Upper lobe of left lung (tissue), 6 donors: ENCODE measurements around the gene BMP7. TPM values are rescaled to one million over a fixed set of nuclear protein-coding genes. Genes with fewer than 3 reads are reported as not detected.

ENCODE experiments used
- ATAC-seq, 2 donors: fragments of 200-7000 bp; cut with Tn5 transposase; one replicate each; pipeline ENCODE4 v1.9.1; 2022; ENCODE audit warnings: mild to moderate bottlenecking in 2 of 2, moderate library complexity in 2 of 2; ENCODE audit not compliant: low FRiP score in 2 of 2
- DNase-seq, 2 donors: peaks; one replicate each; pipeline ENCODE4 v3.0.0-alpha.2; 2019 to 2020
- H3K27ac ChIP-seq, 4 donors: fragments of 200-600 bp; sonication (generic); one replicate each; pipeline ENCODE4 v1.5.1; 2016 to 2019
- H3K27me3 ChIP-seq, 4 donors: fragments of 200-600 bp; sonication (generic); one replicate each; pipeline ENCODE4 v1.5.1; 2017 to 2019
- H3K36me3 ChIP-seq, 4 donors: fragments of 200-600 bp; sonication (generic); one replicate each; pipeline ENCODE4 v1.5.1; 2016 to 2019
- H3K4me1 ChIP-seq, 4 donors: fragments of 200-600 bp; sonication (generic); one replicate each; pipeline ENCODE4 v1.5.1; 2018 to 2019
- H3K4me3 ChIP-seq, 4 donors: fragments of 200-600 bp; sonication (generic); one replicate each; pipeline ENCODE4 v1.5.1; 2017 to 2019; ENCODE audit warnings: mild to moderate bottlenecking in 2 of 4, moderate library complexity in 1 of 4
- H3K9me3 ChIP-seq, 4 donors: fragments of 200-600 bp; sonication (generic); one replicate each; pipeline ENCODE4 v1.5.1; 2018 to 2019
- EP300 ChIP-seq, 4 donors: sonication (generic); formaldehyde crosslinking; IDR thresholded peaks; one replicate each; pipeline ENCODE4 v1.5.1; 2017; ENCODE audit warnings: antibody characterized with exemption in 4 of 4, control low read depth in 2 of 4
- POLR2A ChIP-seq, 4 donors: fragments of 450-650 bp; IDR thresholded peaks; one replicate each; pipeline ENCODE4 v1.5.1; 2016 to 2017; ENCODE audit warnings: antibody characterized with exemption in 4 of 4, mild to moderate bottlenecking in 2 of 4
- POLR2AphosphoS5 ChIP-seq, 2 donors: sonication (generic); formaldehyde crosslinking; IDR thresholded peaks; one replicate each; pipeline ENCODE4 v1.5.1; 2017; ENCODE audit warnings: antibody characterized with exemption in 2 of 2
- WGBS, 2 donors: methylation state at CpG; one replicate each; pipeline ENCODE4 v1.1.5; 2017 to 2018; 5-methylcytosine and 5-hydroxymethylcytosine counted together
- total RNA-seq, 6 donors: library from RNA; depleted of rRNA in 4 of 6; stranded (reverse); fragments of >200 nt in 4 of 6; gene quantifications; one replicate each; pipeline versions ENCODE4 v1.1.0 to v1.2.1, GENCODE V29; 2016 to 2021
- TF ChIP-seq, protein P1 (sequence below), 6 experiments: fragments of 450-650 bp in 4 of 6; fragments of 200-600 bp in 2 of 6; sonication (generic) in 2 of 6; IDR thresholded peaks; one replicate each; pipeline ENCODE4 v1.5.1; 2016 to 2019; ENCODE audit warnings: antibody characterized with exemption in 6 of 6
- donor health status: DM: no; HTN: no; CAD: no; lungs with moderate emphysema.
- donor health status: DM: no; HTN: yes; CAD: no; lungs with severe emphysema.

Gene BMP7
- total RNA-seq, 6 donors from 2014 or later = 0.30 to 4.0 (median 2.6) TPM; not detected in 1

DNA sequence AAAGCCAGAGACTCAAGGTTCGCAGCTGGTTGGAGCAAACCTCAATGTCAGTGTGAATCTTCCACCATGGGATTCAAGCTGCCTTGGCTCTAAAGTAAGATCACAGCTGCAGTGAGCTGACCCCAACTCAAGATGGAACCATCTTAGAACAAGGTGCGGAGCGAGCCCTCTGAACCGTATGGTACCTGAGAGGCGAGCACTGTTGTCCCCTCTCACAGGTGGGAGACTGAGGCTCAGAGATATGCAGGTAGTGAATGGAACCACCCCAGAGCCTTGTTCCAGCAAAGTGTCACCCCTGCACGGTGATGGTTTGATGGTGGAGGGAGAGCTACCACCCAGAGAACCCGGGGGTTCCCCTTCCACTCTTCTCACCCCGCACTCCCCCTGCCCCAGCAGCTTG, 52.5 kb downstream of the BMP7 start:
- H3K4me1 ChIP-seq = no peaks in the 10 kb centered on the region
- no peak overlapping the region for H3K27ac ChIP-seq
- no peaks in the 10 kb centered on the region for H3K27me3 ChIP-seq
- H3K9me3 ChIP-seq = no peaks in the 10 kb centered on the region
- H3K36me3 ChIP-seq = no peaks in the 10 kb centered on the region
- TF ChIP-seq POLR2A (IDR thresholded peaks at IDR 0.05) (no peak), POLR2AphosphoS5 (IDR thresholded peaks at IDR 0.05) (no peak)
- TF ChIP-seq, protein P1, sequence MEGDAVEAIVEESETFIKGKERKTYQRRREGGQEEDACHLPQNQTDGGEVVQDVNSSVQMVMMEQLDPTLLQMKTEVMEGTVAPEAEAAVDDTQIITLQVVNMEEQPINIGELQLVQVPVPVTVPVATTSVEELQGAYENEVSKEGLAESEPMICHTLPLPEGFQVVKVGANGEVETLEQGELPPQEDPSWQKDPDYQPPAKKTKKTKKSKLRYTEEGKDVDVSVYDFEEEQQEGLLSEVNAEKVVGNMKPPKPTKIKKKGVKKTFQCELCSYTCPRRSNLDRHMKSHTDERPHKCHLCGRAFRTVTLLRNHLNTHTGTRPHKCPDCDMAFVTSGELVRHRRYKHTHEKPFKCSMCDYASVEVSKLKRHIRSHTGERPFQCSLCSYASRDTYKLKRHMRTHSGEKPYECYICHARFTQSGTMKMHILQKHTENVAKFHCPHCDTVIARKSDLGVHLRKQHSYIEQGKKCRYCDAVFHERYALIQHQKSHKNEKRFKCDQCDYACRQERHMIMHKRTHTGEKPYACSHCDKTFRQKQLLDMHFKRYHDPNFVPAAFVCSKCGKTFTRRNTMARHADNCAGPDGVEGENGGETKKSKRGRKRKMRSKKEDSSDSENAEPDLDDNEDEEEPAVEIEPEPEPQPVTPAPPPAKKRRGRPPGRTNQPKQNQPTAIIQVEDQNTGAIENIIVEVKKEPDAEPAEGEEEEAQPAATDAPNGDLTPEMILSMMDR (IDR thresholded peaks at IDR 0.05) = no peak
- WGBS, 2 donors = 92 to 94% methylated on average over 8 of the region's 8 CpGs
- ATAC-seq (no peak), DNase-seq (no peak)
- H3K4me3 ChIP-seq = no peak overlapping the region

DNA sequence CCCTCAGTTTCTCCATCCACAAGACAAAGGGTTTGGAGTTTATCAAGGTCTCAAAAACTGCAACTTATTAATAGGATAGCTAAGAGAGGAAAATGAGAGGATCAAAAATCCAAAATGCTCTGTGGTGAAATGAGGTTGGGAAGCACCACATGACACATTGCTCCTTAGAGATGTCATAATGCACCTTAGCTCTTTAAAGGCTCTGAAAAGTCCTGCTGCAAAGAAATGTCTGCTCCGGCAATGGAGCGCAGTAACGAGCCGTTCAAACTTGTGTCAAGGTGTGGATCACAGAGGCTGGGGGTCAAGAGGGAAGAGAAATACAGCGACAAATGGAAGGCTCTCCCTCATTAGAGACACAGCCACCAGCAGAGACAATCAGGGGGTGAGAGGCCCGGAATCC, 53.1 kb downstream of the BMP7 start:
- Histone ChIP-seq H3K27me3 (no peaks in the 10 kb centered on the region), H3K4me1 (no peaks in the 10 kb centered on the region), H3K4me3 (no peak overlapping the region), H3K36me3 (no peaks in the 10 kb centered on the region), H3K27ac (no peak overlapping the region), H3K9me3 (no peaks in the 10 kb centered on the region)
- no peak for TF ChIP-seq EP300 (IDR thresholded peaks at IDR 0.05)
- TF ChIP-seq POLR2AphosphoS5 (IDR thresholded peaks at IDR 0.05) = no peak
- no peak for TF ChIP-seq POLR2A (IDR thresholded peaks at IDR 0.05)
- TF ChIP-seq, protein P1 (IDR thresholded peaks at IDR 0.05) = no peak
- ATAC-seq (no peak), DNase-seq (no peak)
- 96 to 97% methylated on average over 6 of the region's 6 CpGs for WGBS, 2 donors

DNA sequence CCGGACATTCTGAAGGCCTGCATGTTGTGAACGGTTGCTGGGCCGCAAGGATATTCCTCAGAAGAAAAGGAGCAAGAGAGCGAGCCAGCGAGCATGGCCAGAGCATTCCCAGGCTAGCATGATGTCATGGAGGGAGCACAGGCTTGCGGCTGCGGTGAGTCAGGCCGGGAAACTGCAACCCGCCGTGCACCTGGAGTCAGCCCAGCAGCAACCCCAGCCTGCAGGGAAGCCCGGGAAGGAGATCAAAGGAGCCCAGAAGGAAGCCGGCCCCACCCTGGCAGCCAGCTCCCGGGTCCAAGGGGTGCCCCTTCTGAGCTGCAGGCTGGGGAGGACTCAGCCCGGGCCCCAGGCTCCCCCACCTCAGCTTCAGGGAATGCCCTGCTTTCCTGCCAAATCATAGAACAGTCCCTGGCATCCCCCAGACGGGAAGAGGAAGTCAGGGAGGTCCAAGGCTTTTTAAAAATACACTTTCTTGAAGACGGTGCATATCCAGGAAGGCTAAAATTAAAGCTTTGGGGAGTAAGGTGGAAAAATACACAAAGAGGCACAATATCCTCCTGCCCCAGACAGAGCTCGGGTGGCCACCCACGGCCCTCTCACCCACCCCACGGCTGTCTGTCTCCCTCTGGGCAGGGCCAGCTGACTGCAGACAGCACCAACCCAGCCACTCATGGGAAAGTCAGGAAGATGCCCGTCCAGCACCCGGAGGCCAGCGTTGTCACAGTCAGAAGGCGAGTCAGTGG, 53.7 kb downstream of the BMP7 start:
- no peaks in the 10 kb centered on the region for H3K36me3 ChIP-seq
- peak; percentile 40 to 92 for ATAC-seq
- no peak overlapping the region for H3K27ac ChIP-seq

DNA sequence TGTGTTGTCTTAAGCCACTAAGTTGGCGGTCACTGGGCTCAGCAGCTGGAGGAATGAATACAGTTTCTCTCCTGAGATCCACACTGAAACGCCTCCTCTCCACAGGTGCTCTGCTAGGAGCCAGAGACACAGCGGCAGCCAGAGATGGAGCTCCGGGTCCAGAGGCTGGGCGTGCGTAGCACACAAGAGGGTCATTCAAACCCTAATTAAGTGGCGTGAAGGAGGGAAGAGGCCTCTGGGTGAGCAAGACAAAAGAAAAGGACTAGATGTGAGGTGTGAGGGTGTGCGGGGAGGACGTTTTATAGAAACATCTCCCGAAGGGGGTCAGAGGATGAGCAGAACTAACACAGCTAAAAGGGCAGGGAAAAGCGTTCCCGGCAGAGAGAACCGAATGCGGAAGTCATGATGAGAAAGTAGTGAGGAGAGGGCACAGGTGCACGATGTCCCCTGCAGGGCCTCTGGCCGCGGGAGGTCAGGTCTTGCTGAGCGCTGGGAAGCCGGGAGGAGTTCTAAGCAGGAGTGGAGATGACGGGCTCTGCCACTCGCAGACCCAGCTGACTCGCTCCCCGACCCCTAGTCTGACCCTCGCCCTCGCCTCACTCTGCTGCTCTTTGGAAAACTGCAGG, 54.4 kb downstream of the BMP7 start:
- peak in 1 of 2 donors; percentile 67 for DNase-seq
- Histone ChIP-seq H3K4me1 (no peaks in the 10 kb centered on the region), H3K27me3 (no peaks in the 10 kb centered on the region), H3K4me3 (no peak overlapping the region), H3K27ac (no peak overlapping the region), H3K9me3 (peaks cover 0 to 3% (median 0%) of the 10 kb centered on the region in 4 donors), H3K36me3 (no peaks in the 10 kb centered on the region)
- no peak for TF ChIP-seq POLR2A (IDR thresholded peaks at IDR 0.05)
- no peak for TF ChIP-seq EP300 (IDR thresholded peaks at IDR 0.05)
- TF ChIP-seq, protein P1 (IDR thresholded peaks at IDR 0.05) = no peak
- no peak for TF ChIP-seq POLR2AphosphoS5 (IDR thresholded peaks at IDR 0.05)
- 81 to 83% methylated on average over 25 of the region's 25 CpGs for WGBS, 2 donors
- ATAC-seq = no peak

More for the DNA sequence above, 53.7 kb downstream of the BMP7 start:
- DNase-seq = peak in 1 of 2 donors; percentile 81
- H3K27me3 ChIP-seq = no peaks in the 10 kb centered on the region
- H3K4me3 ChIP-seq = no peak overlapping the region
- no peaks in the 10 kb centered on the region for H3K9me3 ChIP-seq
- whole genome bisulfite sequencing, 2 donors = 29 to 38% methylated on average over 22 to 23 of the region's 23 CpGs
- H3K4me1 ChIP-seq = no peaks in the 10 kb centered on the region
- no peak for TF ChIP-seq EP300 (IDR thresholded peaks at IDR 0.05)
- TF ChIP-seq, protein P1 (IDR thresholded peaks at IDR 0.05) = no peak
- no peak for TF ChIP-seq POLR2AphosphoS5 (IDR thresholded peaks at IDR 0.05)
- no peak for TF ChIP-seq POLR2A (IDR thresholded peaks at IDR 0.05)
